SK-N-MC (cell line): Measurements from ENCODE around the gene FBXL5.

Experiments used
- EZH2 ChIP-seq: fragments of 200-600 bp; sonication (generic); IDR thresholded peaks from one replicate; pipeline ENCODE4 v1.6.1; 2017; ENCODE audit warnings: antibody characterized with exemption
- POLR2AphosphoS5 ChIP-seq: IDR thresholded peaks from 2 replicates; pipeline ENCODE4 v1.6.1; 2012; ENCODE audit warnings: mild to moderate bottlenecking, low read depth, low read length, borderline replicate concordance

DNA sequence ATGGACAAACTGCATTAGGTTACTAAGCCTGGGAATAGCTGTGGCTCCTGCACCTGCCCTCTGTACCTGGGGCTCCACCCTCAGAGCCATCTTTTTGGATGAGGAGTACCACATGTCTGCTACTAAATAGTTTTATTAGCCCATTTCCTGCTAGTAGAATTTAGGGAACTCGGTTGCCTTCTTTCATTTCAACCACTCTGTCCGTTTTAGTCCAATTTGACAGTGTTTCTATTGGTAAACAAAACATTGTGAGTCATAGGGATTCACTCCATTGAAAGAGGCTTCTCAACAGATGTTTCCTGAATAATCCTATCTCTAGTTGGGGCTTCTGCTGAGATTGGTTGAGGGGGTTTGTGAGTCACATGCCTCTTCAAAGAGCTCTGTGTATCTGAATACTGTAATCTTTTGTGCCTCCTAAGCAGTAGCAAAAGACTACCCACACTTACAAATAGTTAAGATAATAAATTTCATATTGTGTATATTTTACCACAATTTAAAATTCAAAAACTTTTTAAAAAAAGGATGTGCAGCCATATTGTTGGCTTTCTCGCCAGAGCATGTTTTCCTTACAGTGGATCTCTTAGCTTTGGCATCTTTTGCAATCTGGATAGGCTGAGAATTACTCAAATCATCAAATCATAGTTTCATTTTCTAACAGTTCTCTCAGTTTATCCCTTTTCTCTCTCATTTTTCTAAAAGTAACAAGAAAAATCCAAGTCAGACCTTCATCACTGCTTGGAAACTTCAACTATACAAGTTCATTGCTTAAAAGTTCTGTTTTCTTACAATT lies 36.4 kb upstream of the FBXL5 start:
- TF ChIP-seq POLR2AphosphoS5 (no peak), EZH2 (no peak)
